ENCODE data around the gene SART3.
"Not testable (repeated sequence)": the region's sequence is repeated elsewhere in the genome, so short reads cannot be mapped to it uniquely, and the experiment has no call there.

Gene SART3

DNA sequence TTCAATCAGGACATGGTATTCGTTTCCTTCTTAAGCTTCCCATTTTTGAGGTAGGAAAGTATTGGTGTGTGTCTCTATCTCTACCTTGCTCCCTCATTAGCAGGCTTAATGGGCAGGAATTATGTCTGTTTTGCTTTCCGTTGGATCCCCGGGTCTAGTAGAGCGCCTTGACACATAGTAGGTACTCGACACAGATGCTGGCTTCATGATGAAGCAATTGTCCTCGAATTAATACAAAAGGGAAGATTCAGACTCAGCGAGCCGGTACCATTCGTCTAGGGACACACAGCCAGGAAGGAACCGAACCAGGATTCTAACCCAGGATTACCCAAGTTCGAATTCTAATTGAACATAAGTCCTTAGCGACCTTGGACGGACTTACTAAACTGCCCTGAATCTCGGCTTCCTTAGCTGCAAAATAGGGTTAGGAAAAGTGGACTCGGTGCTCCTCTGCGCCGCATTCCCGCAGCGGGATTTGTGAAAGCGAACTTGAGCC is 927 bp upstream of the SART3 start:
- no peak for FAIRE-seq

DNA sequence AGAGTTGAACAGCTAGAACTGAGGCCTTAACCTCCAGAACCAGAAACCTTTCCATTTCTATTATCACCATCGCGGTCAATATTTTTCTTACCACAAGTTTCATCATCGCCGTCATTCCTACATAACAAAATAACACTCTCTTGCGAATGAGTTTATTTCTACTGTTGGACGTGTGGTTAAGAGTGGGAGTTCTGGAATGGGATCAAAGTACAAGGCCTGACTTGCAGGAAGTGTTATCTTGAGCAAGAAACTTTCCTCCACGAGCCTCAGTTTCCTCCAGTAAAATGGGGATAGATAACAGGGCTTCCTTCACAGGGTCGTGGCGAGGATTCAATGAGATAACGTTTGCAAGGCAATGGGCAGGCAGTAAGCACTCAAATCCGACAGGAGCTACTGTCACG is 652 bp downstream of the SART3 start:
- no peak for FAIRE-seq

DNA sequence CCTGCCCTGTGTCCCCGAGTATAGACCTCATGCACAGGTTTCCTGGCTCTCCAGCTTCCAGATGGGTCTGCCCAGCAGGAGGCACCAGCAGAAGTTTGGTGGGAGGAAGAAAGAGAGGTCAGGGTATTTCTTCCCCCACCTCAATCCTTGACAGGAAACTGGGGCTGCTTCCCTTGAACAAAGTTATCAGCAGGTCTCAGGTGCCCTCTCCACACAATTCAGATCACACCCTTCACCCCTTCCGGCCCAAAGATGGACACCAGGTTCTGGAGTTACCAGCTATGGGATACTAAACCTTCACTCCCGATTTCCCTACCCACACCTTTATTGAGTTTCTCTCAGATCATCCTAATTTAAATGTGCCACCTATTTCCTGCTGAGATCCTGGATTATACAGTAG is 1.2 kb downstream of the SART3 start:
- no peak for FAIRE-seq

DNA sequence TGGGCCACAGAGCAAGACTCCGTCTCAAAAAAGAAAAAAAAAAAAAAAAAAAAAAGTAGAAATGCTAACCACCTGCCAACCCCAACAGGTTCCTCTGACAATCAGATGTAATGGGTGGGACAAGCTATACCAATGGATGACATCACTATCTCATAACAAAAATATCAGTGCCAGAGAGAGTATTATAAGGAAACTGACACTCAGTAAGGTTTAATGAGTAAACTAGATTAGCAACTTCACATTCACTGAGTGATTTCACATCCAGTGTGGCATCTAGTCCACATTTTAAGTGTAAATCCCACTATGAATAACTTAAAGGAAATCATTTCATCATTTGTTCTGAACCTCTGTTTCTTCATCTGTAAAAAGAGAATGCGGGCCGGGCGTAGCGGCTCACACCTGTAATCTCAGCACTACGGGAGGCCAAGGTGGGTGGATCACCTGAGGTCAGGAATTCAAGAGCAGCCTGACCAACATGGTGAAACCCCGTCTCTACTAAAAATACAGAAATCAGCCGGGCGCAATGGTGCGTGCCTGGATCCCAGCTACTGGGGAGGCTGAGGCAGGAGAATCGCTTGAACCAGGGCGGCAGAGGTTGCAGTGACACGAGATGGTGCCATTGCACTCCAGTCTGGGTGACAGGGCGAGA is 1.8 kb downstream of the SART3 start:
- no peak for FAIRE-seq

DNA sequence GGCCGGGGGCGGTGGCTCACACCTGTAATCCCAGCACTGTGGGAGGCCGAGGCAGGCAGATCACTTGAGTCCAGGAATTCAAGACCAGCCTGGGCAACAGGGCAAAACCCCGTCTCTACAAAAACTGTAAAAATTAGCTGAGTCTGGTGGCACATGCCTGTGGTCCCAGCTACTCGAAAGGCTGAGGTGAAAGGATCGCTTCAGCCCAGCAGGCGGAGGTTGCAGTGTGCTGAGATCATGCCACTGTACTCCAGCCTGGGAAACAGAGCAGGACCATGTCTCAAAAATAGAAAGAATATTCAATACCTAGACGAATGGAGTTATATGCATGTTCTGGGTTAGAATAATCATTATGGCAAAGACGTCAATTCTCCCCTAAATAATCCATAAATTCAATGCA is 5.6 kb downstream of the SART3 start:
- not testable (repeated sequence) for FAIRE-seq

DNA sequence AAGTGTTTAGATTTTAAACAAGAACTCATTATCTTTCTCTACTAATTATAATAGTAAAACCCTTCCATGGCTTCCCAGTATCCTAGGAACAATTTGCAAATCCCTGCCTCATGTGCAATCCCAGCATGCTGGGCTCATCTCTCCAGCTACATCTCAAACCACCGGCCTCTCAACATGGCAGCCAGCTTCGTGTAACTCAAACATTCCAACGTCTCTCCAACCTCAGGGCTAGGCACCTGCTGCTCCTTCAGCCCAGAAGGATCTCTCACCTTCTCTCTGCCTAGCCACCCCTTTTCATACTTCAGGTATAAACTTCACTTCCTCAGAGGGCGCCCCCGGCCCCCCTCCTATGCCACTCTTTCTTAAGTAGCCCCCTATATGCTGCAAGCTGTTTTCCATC is 7.2 kb downstream of the SART3 start:
- FAIRE-seq: no peak

DNA sequence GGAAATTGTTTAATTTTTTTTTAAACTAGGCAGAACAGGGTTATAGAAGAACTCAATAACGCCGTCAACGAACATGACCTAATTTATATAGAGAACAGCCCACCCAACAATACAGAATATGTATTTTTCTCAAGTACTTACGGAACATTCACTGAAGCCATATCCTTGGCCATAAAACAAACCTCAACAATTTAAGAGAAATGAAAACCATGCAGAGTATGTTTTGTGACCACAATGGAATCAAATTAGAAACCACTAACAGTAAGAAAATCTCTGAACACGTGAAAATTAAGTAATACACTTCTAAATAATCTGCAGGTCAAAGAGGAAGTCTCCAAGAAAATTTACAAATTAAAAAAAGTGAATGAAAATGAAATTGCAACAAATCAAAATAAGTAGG is 9.4 kb downstream of the SART3 start:
- no peak for FAIRE-seq

DNA sequence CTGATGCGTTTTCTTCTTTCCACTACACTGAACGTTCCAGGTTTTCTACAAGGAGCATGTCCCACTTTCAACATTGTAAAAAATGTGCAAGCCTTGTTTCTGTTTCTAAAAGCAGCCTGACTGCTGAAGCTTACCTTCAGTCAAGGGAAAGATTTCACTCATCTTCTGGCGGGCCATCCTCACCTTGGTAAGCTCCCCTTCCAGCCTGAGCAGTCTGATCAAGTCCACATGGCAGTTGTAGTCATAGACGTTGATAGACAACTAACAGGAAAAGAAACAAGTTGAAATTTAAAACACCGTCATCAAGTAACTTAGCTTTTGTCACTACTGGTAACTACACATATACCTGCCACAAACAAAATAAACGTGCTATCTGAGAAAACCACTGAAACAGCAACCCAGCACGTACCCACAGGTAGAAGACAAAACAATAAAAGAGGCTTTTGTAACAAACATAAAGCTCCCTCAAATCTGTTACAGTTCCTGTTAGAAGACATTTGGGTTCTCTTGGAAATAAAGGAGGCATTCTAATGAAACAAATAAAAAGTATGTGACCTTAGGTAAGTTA is 11.9 kb downstream of the SART3 start:
- no peak for FAIRE-seq

DNA sequence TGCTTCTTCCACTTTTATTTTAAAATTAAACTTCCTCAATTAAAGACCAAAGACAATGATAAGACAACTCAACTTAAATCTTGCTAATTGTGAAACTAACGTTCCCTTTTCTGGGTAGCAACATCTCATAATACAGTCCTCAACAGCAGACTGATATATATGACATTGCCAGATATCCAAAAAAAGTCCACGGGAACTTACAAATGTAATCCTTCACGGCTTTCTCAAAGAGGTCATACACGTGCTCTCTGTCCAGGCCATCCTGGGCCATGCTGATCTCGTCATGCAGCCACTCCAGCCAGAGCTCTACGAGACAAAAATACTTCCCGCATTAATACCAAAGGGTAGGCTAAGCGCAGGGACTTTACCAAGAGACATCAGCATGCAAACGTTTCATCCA is 13.3 kb downstream of the SART3 start:
- FAIRE-seq: no peak

DNA sequence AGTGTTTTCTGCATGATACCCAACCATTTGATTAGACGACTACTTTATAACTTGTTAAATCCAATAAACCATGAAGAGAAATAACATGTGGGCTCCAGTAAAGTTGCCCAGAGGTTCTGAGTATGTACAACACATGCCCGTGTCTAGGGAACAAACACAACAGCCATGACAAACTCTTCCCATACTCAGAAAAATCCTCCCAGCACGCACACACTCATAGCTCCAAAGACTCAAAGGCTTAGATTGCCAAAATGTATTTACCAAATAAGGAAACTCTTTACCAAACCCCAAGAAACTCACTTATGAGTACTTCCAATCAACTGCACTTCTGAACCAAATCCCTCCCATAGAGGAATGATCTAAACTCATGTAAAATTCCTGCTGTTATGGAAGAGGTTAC is 17.3 kb downstream of the SART3 start:
- FAIRE-seq: no peak

DNA sequence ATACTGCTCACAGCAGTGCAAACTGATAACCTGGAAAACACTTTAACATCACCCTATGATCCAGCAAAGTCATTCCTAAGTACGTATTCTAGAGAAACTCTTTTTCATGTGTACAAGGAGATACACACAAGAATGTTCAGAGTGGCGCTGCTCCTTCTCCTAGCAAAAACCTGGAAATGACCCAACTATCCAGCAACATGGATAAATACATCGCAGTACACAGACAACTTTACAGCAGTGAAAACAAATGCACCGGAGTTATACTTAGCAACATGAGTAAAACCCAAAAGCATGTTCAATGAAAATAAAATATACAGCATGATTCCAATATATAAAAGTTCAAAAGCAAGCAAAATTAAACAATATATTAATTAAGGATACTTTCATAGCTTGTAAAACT is 18.7 kb downstream of the SART3 start:
- no peak for FAIRE-seq

DNA sequence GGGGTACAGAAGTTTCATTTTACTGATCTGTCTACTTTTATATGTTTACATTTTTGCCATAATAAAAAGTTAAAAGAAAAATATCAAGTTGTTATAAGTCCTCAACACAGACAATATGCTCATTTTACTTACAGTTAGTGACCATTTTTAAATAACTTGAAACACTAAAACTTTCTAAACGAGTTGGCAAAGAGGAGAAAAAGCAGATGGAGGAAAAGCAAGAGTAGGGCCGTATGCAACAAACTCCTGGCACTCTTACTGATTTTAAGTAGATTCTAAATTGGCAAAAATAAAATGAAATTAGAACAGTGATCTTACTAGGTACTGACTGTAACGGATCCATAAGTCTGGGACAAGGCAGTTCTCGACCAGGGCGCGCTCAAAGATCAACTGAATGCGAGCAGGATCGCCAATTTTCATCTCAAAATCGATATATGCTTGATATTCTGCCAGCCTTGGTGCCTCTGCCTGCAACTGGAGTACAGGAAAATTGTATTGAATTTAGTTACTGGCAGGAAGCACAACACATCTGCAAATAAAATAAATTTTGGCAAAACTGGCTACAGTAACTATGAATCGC is 22.3 kb downstream of the SART3 start:
- no peak for FAIRE-seq

DNA sequence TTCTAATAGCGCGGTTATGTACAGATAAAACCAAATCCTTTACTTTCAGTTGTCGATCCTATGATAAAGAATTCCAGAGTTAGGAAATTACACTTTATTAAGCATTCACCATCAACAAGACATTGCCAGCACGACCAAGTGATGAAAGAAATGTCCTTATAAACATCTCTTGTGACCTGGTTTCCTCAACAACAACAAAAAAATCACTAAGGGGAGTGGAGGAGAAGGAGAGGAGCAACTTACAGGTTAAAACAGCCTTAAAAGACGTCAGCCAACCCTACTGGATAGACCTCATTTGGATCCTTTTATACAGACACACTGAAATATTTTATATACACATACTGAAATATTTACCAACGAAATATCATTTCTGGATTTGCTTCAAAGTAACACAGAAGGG is 22.8 kb downstream of the SART3 start:
- no peak for FAIRE-seq

DNA sequence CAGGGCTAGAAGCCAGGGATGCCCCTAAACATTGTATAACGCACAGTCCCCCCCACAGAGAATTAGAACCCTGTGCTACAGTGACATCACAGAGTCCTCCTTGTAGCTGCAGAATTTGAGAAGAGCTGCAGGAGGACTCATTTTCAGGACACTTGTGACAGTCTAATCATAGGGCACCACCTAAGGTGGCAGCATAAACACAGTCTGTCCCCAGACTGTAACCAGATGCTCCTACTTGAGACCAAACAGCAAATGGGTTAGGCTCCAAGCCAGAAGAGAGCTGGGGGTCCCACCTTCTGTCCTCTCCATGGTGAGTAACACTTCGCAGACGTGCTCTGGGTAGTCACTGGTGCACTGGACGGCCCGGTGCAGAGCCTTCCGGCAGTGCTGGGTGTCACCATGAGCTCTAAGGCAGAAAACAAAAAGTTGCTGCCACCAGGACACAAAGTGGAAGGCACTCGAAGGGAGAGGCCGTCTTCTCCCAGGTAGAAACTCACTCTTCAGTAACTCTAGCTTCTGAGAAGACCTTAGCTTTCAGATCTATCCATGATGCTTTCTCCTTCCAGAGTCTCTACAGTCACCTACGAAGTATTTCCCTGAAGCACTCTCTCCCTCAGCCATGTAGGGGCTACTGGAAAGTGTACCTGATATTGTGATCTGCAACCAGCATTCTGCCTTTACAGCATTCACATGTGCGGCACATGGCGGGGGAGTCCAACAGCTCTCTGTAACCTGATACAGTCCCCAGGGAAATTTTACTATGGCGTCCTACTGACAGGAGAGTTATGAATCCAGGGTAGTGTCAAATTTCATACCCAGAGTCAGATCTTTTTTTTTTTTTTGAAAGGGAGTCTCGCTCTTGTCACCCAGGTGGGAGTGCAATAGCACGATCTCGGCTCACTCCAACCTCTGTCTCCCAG is 28.8 kb downstream of the SART3 start:
- FAIRE-seq: no peak

DNA sequence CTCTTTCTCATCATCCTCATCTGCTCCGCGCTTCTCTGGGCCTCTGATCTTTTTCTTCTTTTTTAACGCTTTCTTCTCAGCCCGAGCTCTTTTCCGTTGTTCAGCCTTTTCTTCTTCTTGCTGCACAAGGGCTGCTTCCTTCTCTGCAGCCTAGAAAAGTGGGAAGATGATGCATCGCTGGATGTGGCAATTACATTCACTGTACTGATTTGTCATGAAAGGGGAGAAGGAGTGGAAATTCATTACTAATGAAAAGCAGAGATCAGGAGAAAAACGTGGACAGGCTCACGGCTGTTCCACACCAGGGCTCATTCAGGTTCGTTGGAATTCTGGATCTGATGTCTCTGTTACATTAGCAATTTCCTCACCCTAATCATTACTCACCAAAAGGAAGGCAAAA is 30.8 kb downstream of the SART3 start:
- no peak for FAIRE-seq

DNA sequence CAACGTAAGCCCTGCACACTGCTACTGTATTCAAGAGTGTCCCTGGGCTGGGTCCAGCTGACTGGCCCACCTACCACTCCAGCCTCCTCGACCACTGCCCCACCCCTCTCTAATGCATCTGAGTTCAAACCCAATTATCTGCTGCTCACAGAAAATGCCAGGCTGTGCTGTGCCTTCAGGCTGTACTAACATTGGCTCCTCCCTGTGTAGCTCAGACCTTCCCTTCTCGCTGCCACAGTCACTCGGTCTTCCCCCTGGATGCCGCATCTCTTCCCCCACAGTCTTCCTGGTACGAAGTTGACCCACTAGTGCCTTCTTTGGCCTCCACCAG is 33.8 kb downstream of the SART3 start:
- no peak for FAIRE-seq

DNA sequence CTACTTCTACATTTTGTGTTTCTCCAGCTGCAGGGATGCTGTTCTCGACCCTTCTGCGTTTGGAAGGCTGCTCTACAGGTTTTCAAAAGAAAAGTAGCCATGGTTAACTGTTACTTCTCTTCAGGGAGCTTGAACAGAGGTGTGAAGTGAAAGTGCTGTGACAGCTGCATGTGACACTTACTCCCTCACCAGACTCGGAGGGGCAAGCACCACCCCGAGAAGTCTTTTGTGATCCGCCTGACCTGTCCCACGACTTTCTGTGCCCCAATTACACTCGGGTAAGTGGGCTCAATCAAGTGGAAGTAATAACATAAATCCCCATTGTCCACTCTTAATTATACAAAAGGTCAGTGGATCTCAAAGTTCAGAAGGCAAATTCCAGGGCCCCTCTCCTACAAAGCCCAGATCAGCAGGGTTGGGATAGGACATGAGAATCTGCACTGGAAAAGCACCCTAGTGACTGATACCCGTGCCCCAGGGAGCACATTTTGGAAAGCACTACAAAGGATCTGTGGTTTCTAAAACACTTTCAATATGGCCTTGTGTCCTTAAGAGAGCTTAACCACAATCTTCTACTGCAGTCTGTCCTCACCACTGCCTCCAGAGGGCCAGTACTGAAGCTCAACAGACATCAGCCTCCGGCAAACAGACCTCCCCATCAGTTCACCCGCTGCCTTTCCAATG is 34.3 kb downstream of the SART3 start:
- no peak for FAIRE-seq

DNA sequence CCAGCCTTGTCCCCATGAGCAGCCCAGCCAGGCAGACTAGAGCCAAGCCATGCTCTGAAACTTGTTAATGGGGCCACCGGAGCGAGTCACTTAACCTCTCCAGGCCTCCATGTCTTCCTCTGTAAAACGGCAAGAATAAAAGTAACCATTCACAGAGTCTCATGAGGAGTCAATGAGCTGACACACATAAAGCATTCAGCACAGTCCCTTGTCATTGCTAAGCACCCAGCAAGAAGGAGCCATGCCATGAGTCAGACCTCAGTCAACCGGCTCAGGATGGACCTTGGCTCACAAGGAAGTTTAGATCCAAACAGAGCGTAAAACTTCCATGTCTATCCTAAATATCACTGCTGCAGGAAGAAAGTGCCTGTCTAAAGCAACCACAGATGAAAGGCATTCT is 35.3 kb downstream of the SART3 start:
- FAIRE-seq: no peak

DNA sequence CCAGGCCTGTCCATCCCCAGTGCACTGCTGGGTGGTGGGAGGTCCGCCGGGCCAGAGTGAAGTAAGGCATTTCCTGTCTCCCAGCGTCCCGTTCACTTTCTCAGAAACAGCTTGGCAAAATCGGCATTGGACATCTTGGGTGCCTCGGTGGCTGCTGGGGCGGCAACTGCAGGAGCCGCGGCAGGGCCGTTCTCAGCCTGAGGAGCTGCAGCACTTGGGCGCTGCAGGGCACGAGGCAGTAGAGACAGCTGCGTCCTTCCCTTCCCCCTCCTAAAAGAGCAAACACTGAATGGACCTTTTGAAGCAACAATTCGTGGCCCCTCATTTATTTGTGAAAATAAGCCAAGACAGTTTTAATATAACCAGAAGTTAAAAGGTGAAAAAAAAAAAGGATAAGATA is 37.6 kb downstream of the SART3 start:
- FAIRE-seq: no peak

DNA sequence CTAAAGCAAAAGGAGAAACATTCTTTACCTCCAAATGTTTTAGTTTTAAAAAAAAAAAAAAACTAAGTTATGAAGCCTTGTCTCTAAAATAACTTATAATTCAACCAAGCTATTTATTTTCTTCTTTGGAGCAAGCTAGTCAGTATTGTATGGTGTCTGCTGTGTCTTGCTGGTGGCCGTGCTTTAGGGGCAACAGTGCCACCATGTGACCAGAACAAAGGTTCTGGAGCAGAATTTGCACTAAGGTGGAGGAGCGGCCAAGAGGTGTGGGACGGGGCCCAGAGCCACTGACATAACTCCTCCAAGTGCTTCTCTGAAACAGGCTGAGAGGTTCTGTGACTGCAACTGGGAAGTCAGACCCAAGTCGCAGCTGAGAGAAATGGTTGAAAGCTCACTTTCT is 41.4 kb downstream of the SART3 start:
- FAIRE-seq: peak; percentile 23

DNA sequence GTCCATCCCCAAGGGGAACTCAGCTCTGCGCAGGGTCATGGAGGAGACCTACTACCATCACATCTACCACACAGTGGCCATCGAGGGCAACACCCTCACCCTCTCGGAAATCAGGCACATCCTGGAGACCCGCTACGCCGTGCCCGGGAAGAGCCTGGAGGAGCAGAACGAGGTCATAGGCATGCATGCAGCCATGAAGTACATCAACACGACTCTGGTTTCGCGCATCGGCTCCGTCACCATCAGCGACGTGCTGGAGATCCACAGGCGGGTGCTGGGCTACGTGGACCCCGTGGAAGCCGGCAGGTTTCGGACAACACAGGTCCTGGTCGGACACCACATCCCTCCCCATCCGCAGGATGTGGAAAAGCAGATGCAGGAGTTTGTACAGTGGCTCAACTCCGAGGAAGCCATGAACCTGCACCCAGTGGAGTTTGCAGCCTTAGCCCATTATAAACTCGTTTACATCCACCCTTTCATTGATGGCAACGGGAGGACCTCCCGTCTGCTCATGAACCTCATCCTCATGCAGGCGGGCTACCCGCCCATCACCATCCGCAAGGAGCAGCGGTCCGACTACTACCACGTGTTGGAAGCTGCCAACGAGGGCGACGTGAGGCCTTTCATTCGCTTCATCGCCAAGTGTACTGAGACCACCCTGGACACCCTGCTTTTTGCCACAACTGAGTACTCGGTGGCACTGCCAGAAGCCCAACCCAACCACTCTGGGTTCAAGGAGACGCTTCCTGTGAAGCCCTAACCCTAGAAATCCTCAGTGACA is 42.1 kb downstream of the SART3 start:
- FAIRE-seq: no peak

DNA sequence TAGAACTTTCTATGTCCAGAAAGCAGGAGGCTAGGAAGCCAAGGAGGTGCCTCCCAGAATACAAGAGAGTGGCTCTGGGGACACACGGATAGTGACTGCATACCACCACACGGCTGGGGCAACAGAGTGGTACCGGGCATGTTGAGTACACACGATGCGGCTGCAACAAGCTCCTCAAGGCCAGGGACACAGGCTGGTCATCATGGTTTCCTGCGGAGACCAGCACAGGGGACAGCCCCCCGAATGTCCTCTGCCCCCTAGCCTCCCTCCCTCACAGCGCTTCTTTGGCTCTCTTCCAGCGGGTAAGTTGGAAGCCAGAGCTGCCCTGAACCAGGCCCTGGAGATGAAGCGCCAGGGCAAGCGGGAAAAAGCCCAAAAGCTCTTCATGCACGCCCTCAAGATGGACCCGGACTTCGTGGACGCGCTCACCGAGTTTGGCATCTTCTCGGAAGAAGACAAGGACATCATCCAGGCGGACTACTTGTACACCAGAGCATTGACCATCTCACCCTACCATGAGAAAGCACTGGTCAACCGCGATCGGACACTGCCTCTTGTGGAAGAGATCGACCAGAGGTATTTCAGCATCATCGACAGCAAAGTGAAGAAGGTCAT is 42.8 kb downstream of the SART3 start:
- FAIRE-seq: no peak
